Measurements from ENCODE around the gene CATSPERE.

The CATSPERE gene

DNA sequence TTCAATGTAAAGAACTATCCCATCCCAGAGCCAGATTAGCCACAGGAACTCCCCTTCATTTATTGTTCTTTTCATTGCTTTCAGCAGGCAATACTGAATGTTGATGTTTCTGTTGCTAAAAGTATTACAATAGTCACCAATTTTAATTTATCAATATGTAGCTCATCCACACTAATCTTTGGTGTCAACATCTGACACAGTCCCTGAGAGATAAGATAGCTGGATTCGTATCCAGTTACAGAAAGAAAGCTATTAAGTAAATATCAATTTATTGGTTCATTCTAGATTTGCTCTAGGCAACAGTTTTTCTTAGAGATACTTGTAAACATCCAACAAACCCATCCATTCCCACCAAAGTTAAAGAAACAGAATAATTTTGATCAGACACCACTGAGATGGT lies 14.0 kb upstream of the CATSPERE start:
- peaks cover 27% of the 10 kb centered on the region for H3K4me1 ChIP-seq (ENCODE audit: insufficient read depth, low read length)
- peaks cover 39% of the 10 kb centered on the region for H3K36me3 ChIP-seq (ENCODE audit: insufficient read depth, low read length)
- DNase-seq (no peak), ATAC-seq (ENCODE audit: insufficient read depth, low read depth) (no peak)
- peak overlapping the region; percentile 16; the same call in 1 of the 2 replicates for H3K4me2 ChIP-seq (ENCODE audit: insufficient read depth, low read length)
- no peak overlapping the region for H3K9ac ChIP-seq (ENCODE audit: low read depth, low read length)
- TF ChIP-seq, protein P1, sequence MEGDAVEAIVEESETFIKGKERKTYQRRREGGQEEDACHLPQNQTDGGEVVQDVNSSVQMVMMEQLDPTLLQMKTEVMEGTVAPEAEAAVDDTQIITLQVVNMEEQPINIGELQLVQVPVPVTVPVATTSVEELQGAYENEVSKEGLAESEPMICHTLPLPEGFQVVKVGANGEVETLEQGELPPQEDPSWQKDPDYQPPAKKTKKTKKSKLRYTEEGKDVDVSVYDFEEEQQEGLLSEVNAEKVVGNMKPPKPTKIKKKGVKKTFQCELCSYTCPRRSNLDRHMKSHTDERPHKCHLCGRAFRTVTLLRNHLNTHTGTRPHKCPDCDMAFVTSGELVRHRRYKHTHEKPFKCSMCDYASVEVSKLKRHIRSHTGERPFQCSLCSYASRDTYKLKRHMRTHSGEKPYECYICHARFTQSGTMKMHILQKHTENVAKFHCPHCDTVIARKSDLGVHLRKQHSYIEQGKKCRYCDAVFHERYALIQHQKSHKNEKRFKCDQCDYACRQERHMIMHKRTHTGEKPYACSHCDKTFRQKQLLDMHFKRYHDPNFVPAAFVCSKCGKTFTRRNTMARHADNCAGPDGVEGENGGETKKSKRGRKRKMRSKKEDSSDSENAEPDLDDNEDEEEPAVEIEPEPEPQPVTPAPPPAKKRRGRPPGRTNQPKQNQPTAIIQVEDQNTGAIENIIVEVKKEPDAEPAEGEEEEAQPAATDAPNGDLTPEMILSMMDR (IDR thresholded peaks at IDR 0.05; ENCODE audit: borderline replicate concordance, extremely low read depth, low read length, poor library complexity, severe bottlenecking): no peak
- TF ChIP-seq EZH2 (IDR thresholded peaks at IDR 0.05; ENCODE audit: borderline replicate concordance, low read depth, low read length, severe bottlenecking): no peak
- H2AFZ ChIP-seq (ENCODE audit: low read depth, low read length): no peak overlapping the region
- H3K79me2 ChIP-seq (ENCODE audit: insufficient read depth, low read length): peaks cover 94% of the 10 kb centered on the region
- H3K9me3 ChIP-seq (ENCODE audit: insufficient read depth, low read length, severe bottlenecking): no peaks in the 10 kb centered on the region
- H3K4me3 ChIP-seq (ENCODE audit: low read depth in 1 of 2, low read length in 2 of 2): no peak overlapping the region
- no peak overlapping the region for H3K27ac ChIP-seq (ENCODE audit: low read length)
- H3K27me3 ChIP-seq (ENCODE audit: insufficient read depth, low read length, poor library complexity): no peaks in the 10 kb centered on the region
- peaks cover 10% of the 10 kb centered on the region; the same call in 1 of the 2 replicates for H4K20me1 ChIP-seq (ENCODE audit: insufficient read depth, low read length)

DNA sequence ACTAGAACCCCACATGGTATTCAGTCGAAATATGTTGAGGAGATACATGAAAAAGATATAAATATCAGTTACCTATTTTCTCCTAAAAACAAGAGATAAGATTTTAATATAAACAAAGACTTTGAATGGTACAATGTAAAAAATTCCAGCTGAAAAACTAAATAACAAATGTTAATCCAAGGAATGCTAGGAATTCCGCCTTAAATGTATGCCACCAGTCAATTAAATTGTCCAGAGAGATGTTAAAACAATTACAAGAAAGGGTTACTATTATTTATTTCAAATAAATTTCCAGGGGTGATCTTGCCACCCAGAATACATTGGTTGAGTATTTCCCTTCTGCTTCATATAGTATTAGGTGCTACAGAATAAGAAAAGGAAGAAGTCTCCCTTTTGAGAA lies 13.5 kb upstream of the CATSPERE start:
- H3K27ac ChIP-seq (ENCODE audit: low read length): no peak overlapping the region
- no peak for TF ChIP-seq EZH2 (IDR thresholded peaks at IDR 0.05; ENCODE audit: borderline replicate concordance, low read depth, low read length, severe bottlenecking)
- TF ChIP-seq, protein P1 (IDR thresholded peaks at IDR 0.05; ENCODE audit: borderline replicate concordance, extremely low read depth, low read length, poor library complexity, severe bottlenecking): no peak
- H3K36me3 ChIP-seq (ENCODE audit: insufficient read depth, low read length): peaks cover 39% of the 10 kb centered on the region
- no peak overlapping the region for H3K9ac ChIP-seq (ENCODE audit: low read depth, low read length)
- peaks cover 10% of the 10 kb centered on the region; the same call in 1 of the 2 replicates for H4K20me1 ChIP-seq (ENCODE audit: insufficient read depth, low read length)
- H3K27me3 ChIP-seq (ENCODE audit: insufficient read depth, low read length, poor library complexity): no peaks in the 10 kb centered on the region
- H3K4me1 ChIP-seq (ENCODE audit: insufficient read depth, low read length): peaks cover 30% of the 10 kb centered on the region
- peaks cover 89% of the 10 kb centered on the region for H3K79me2 ChIP-seq (ENCODE audit: insufficient read depth, low read length)
- H3K9me3 ChIP-seq (ENCODE audit: insufficient read depth, low read length, severe bottlenecking): no peaks in the 10 kb centered on the region
- DNase-seq (no peak), ATAC-seq (ENCODE audit: insufficient read depth, low read depth) (no peak)
- peak overlapping the region; percentile 16; the same call in 1 of the 2 replicates for H3K4me2 ChIP-seq (ENCODE audit: insufficient read depth, low read length)
- no peak overlapping the region for H3K4me3 ChIP-seq (ENCODE audit: low read depth in 1 of 2, low read length in 2 of 2)
- H2AFZ ChIP-seq (ENCODE audit: low read depth, low read length): no peak overlapping the region

GRCh38 chr1:244448279-244449036 lies 12.6 kb upstream of the CATSPERE start:
- Histone ChIP-seq H3K27ac (ENCODE audit: low read length) (no peak overlapping the region), H3K36me3 (ENCODE audit: insufficient read depth, low read length) (peaks cover 38% of the 10 kb centered on the region), H3K79me2 (ENCODE audit: insufficient read depth, low read length) (peaks cover 80% of the 10 kb centered on the region), H2AFZ (ENCODE audit: low read depth, low read length) (no peak overlapping the region), H3K4me2 (ENCODE audit: insufficient read depth, low read length) (peak overlapping the region; percentile 83), H3K9ac (ENCODE audit: low read depth, low read length) (no peak overlapping the region), H4K20me1 (ENCODE audit: insufficient read depth, low read length) (peaks cover 9% of the 10 kb centered on the region; the same call in 1 of the 2 replicates), H3K4me1 (ENCODE audit: insufficient read depth, low read length) (peaks cover 39% of the 10 kb centered on the region), H3K4me3 (ENCODE audit: low read depth in 1 of 2, low read length in 2 of 2) (no peak overlapping the region; a peak in 2 of 4 replicates), H3K27me3 (ENCODE audit: insufficient read depth, low read length, poor library complexity) (no peaks in the 10 kb centered on the region), H3K9me3 (ENCODE audit: insufficient read depth, low read length, severe bottlenecking) (no peaks in the 10 kb centered on the region)
- ATAC-seq (ENCODE audit: insufficient read depth, low read depth) (no peak), DNase-seq (no peak)
- TF ChIP-seq, protein P1 (IDR thresholded peaks at IDR 0.05; ENCODE audit: borderline replicate concordance, extremely low read depth, low read length, poor library complexity, severe bottlenecking): no peak
- no peak for TF ChIP-seq EZH2 (IDR thresholded peaks at IDR 0.05; ENCODE audit: borderline replicate concordance, low read depth, low read length, severe bottlenecking)

All from DND-41 (cell line).